Fibroblast of skin of left biceps (primary cell): Measurements from ENCODE around the gene GBX2.

Experiments
- DNase-seq, 2 experiments: peaks; one replicate each; pipeline ENCODE4 v3.0.0-alpha.2; 2013; ENCODE audit warnings: low read depth in 2 of 2

The GBX2 gene

DNA sequence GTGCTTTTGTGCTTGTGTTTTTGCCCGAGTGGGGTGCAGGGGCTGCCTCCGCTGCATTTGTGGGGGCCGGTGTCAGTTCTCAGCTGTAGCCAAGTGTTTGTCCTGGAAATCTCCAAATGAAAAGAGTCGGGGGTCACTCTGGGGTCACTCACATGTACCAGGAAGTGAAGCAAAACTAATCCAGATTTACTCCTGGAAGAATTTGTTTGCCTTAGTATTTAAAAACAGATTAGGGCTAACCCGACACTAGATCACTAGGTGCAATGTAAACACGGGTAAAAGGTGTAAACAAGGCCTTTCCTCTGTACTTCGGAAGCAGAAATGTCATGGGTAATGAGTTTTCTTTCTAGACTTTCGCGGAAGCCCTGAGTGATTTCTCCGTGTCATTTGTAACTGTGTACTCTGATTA is 50.3 kb downstream of the GBX2 start:
- DNase-seq, result no peak

DNA sequence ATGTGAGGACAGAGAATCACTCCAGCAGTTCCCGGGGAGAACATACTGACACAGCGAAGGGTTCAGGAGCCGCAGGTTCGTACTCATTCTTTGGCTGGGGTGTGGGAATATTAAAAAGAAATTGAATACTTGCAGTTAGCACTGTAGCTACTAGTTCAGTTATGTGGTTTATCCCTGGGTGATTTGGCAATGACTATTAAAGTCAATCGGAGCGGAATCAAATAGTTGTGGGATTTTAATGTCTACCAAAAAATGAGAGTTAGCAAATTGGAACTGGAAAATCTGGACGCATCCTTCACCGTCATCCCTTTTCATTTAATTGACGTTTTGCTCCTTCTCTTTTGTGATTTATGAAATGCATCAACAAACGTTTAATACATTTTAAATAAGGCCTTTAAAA is 50.8 kb downstream of the GBX2 start:
- DNase-seq, result peak; percentile 40 to 41
